Activated CD4-positive, alpha-beta T cell treated with anti-CD3 and anti-CD28 coated beads, Interleukin-2, Interleukin-4, amounts not matched to agents 100 ng/mL and 50 ng/mL, durations not matched to agents 16 hours and 8 hours (primary cell): ENCODE measurements around the gene MADD.
A peak's percentile ranks its signal among the peaks of the same experiment; 100 is the strongest.

ENCODE experiments used
- DNase-seq: peaks from one replicate; pipeline ENCODE4 v3.0.0-alpha.2; 2020; ENCODE audit warnings: low spot score

The MADD gene

DNA sequence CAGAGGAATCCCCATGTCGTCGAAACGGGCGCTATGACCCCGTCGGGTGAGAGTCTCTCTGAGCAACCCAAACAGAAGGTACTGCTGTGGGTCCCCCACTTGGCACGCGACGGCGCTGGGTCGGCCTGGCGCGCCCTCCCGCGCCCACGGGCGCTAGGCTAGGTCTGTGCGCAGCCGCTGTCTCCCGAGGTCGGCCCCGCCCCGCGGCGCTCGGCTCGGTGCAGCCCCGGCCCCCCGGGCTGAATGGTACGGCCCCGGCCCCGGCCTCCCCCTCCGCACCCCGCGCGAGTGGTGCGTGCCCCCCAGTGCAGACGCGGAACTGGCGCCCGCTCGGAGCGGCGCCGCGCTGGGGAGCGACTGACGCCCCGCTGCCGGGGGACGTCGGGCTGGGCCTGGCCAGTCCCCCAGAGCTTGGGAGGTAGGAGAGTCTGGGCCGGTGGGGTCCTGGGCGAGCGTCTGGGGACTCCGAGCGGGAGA lies at the start of gene MADD:
Gene MADD, plus strand, starts transcription at position 305 of the 477 bp plus-strand sequence.
- peak; percentile 86 for DNase-seq

DNA sequence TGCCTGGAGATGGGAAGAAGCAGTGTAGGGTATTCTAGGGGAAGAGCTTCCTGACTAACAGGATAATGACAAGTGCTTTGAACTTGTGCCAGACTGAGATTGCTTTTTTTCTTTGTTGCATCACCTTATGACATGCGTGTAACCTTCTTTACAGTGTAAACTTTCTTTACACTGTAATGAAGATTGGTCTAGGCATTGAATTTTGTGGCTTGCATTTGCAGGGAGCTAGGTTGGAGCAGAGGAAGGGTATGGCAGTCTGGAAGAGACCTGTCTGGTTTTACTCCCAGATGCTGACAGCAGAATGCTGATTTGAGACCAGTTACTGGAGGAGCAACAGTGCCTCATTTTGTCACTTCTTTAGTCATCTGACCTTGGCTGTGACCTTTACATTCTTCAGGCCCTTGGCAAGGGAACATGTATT lies 49.5 kb upstream of the MADD start:
- no peak for DNase-seq

DNA sequence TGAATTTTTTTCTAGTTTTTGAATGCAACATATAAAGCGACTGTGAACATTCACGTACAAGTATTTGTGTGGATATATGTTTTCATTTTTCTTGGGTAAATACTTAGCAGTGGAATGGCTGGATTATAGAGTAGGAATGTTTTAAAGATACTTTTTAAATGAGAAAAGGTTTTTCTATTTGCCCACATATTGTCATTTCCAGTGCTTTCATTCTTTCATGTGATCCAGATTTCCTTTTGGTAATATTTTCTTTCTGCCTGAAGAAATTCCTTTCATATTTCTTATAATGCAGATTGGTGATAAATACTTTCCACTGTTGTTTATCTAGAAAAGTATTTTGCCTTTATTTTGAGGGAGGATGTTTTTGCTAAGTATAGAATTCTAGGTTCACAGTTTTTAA lies 47.2 kb upstream of the MADD start:
- DNase-seq, result no peak

DNA sequence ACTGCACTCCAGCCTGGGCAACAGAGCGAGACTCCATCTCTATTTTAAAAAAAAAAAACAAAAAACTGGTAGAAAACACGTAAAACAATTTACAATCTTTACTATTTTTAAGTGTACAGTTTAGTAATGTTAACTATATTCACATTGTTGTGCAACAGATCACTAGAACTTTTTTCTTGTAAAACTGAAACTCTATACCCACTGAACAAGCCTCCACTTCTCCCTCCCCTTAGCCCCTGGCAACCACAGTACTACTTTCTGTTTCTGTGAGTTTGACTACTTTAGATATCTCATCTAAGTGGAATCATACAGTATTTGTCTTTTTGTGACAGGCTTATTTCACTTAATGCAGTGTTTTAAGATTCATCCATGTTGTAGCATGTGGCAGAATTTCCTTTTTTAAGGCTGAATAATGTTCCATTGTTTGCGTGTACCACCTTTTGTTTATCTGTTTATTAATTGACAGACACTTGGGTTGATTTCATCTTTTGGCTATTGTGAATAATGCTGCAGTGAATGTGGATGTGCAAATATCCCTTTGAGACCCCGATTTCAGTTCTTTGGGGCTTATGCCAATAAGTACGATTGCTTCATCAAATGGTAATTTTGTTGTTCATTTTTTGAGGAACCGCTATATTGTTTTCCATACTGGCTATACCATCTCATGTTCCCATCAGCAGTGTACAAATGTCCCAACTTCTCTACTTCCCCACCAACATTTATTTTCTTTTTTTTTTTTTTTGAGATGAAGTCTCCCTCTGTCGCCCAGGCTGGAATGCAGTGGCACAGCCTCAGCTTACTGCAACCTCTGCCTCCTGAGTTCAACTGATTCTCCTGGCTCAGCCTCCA lies 44.2 kb upstream of the MADD start:
- peak; percentile 70 for DNase-seq

DNA sequence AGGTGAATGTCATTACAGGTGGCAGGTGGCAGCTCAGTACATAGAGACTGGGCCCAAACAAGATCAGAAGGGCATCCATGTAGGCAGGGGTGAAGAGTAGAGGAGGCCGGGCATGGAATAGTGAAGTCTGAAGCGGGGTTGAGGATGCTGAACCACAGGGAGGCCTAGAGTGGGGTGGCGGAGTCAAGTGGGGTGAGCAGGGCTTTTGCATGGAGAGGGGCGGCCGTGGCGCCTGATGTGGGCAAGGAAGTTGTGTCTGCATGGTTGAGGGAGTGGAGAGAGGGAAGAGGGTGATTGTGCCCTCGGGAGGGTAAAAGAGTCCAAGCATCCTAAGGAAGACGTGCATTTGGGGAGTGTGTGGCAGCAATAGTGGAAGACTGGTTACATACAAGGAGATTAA lies 40.8 kb upstream of the MADD start:
- DNase-seq, result no peak

DNA sequence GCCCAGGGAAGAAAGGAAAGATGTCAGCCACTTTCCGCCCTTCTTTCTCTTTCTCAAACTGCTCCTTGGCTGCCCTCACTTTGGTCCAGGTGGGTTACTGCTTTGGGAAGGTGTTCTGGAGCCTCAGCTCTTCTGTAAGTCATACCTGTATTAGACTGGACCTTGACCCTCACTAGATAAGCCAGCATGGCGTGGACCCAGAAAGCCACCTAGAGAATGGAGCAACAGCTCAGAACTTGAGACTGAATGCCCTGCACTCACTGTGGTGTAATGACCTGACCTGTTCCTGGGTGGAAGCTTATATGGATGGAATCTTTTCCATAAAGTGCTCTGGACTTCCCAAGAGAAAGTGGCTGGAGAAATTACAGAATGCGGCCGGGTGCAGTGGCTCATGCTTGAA lies 36.9 kb upstream of the MADD start:
- DNase-seq, result no peak

DNA sequence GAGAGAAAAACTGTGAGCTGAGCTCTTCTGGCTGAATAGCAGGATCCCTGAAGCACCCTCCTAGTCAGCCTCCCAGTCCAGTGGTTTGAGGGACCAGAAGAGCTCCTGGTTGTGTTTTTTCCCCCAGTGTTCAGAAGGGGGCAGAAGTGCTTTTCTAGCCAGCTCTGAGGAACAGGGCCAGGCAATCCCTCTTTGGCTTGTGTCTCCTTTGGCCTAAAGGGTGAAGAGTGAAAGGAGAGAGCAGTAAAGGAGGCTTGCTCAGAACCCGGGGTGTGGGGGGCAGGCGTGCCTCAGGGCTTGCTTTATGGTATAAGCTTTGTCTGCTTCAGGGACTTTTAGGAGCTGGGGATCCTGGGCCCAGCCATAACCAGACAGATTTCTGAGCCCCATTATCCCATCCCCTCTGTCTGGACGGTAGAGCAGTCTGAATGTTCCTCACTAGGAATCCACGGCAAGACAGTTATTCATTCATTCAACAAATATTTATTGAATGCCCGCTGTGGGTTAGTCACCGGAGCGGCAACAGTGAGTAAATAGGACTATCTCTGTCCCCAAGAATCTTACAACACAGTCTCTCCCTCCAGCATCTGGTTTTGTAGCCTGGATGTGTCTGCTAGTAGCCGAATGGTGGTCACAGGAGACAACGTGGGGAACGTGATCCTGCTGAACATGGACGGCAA lies 35.8 kb upstream of the MADD start:
- no peak for DNase-seq

DNA sequence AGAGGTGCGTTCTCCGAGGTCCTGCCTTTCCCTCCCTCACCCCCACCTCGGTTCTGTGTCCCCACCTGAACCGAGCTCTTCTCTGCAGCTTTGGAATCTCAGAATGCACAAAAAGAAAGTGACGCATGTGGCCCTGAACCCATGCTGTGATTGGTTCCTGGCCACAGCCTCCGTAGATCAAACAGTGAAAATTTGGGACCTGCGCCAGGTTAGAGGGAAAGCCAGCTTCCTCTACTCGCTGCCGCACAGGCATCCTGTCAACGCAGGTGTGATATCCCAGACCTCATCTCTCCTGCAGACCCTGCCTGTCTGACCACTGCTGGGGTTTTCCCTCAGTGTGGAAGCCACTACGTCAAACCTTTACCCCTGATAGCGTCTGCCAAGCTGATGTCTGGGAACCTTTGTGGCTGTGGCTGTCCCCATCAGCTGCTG lies 35.2 kb upstream of the MADD start:
- no peak for DNase-seq

DNA sequence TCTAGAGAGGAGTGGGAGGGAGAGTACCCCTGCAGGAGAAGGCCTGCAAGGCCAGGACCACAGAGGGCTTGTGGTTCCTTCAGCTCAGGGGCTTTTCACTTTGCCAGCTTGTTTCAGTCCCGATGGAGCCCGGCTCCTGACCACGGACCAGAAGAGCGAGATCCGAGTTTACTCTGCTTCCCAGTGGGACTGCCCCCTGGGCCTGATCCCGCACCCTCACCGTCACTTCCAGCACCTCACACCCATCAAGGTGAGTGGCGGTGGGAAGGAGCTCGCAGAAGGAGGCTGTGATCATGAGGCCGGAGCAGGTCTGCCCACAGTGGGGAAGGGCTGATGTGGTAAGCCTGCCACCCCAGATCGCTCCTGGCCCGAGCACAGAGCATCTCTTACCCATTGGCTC lies 34.8 kb upstream of the MADD start:
- no peak for DNase-seq

DNA sequence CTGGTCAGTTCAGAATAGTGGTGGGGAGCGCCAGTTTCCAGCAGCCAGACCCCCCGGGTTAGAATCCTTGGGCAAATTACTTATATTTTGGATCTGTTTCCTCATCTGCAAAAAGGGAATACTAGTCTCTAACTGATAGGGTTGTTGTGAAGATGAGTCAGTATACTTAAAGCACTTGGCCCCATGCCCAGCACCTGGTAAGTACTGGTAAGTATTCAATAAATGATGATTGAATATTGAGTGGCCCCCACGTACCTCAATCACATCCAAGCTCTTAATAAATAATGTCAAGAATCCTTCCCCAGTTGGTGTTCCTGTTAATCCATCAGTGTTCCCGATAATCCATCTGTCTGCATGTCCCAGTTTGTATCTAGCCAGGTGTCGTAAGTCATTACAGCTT lies 33.5 kb upstream of the MADD start:
- no peak for DNase-seq

DNA sequence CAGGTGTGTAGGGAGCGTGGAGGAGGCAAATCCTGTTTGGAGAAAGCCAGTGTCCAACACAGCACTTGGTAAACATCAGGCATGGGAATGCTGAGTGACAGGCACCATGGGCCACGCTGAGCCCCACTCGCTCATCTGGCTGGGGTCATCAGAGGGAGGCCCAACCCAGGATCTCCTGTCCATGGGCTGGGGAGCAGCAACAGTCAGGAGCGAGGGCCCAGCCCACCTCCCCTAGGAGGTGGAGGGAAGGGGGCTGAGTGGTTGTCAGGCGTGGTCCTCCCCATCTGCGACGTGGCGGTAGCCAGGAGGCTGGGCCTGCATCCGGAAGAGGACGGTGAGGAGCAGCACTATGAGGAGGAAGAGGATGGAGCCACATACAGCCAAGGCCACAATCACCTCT lies 30.1 kb upstream of the MADD start:
- DNase-seq, result no peak

DNA sequence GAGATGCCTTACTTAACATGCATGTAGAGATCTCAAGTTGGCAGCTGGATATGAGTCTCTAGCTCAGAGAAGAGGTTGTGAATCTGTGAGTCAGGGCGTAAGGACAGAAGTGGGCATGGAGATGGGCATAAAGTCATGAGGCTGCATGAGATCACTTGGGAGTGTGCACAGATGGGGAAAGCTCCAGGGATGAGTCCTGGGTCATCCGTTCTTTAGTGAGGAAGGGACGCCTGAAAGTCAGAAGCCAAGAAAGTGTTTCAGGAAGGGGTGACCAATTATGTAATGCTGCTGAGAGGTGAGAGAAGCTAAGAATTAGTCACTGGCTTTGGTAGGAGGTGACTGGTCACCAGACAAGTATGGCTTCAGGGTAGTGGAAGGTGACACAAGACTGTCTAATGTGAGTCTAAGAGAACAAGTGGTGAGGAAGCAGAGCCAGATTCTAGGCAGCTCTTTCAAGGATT lies 28.1 kb upstream of the MADD start:
- no peak for DNase-seq

DNA sequence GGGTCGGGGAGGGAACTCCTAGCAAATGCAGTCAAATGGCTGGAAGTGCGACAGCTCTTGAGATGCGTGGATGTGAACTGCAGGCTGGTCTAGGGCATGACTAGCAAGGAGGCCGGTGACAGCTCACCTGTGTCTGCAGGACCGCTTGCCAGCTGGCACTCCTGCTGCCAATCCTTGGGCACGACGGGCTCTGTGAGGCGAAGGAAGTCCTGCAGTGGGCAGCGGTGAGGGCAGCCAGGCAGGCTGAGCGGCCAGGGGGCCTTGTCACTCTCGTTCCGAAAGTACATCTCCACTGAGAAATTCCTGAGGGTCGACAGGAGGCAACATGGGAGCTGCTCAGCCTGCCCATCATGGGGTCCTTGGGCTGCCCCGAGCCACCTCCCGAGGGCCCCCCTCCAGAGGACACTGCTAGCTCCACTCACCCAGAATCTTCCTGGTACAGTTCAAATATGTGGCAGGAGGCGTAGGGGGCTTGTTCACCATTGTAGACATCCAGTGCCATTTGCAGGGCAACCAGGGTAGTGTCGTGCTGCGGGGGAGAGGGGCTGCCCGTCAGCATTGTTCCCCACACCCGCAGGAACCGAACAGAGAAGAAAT lies 27.2 kb upstream of the MADD start:
- no peak for DNase-seq

DNA sequence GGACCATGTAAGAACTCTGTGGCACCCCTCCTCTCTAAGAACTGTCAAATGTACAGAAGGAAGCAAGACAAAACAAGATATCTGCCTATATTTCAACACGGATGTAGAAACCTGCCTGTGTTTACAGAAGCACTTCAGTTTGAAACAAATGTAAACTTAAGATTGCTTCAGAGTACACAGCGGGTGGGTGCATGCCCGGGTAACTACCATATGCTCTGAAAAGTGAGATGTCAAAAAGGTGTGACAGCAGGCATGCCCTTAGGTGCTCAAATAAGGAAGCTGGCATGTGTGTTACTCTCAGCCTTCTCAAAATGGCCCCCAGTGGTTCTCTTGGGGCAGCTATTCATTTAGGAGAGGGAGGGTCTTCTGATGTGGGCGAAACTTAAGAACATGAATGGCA lies 26.5 kb upstream of the MADD start:
- no peak for DNase-seq

DNA sequence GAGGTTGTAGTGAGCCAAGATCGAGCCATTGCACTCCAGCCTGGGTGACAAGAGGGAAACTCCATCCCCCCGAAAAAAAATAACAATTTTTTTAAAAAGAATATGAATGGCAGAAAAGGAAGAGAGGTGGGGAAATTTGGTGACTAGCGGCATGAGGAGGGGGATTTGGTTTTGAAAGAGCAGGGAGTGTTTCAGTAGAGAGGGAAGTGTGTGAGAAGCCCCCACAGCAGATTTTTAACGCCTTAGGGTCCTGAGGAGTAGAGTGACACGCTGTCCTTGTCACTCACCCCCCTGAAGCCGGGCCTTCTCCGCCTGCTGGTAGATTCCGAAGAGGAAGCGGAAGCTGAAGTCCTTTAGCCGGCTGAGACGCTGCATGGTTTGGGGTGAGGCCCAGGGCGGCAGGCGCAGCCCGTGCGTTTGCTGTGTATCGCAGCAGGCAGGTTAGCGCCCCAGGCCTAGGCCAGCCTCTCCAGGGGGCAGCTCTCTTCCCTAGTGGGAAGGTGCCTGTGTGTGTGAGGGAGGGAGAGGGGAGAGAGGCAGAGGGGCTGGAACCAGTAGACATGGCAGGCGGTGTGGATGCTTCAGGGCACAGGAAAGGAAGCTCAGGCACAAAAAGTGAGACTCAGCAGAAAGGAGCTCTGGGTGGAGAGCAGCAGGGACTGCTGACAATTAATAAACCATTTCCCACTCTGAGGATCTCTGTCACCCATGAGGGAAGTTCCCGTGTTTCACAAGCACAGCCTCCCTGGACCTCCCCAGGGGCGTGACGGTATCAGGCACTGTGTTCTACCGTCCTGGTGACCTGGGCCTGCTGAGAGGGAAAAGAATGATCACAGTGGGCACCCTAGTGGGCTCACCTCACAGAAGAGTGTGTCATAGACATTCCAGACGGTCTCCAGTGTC lies 25.2 kb upstream of the MADD start:
- DNase-seq, result no peak

DNA sequence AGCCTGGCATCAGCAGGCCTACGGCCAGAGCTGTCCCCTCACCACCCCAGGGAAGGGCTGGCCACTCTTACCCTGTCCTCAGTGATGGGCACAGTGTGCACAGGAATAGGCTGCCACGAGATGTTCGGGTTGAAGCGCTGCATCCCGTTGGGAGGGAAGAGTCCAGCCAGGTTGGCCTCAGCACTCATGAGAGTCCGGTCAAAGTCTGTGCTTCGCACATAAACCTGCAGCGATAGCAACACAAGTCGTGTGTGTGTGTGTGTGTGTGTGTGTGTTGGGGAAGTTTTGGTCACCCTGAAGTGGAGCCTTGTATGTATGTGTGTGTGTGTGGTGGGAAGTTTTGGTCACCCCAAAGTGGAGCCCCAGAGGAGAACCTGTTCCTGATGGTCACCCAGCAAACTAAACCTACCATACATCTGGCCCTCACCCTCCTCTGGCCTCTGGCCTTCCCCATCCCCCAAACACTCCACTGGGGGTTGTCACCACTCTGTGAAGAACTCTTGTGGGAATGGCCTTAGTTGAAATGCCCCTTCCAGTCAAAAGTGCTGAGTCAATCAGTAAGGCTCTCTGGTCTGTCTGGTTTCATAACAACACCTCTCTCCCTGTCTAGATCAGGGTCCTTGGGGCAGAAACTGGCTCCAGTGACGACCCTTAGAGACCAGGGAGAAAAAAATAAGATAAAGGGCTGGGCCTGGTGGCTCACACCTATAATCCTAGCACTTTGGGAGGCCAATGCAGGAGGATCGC lies 24.1 kb upstream of the MADD start:
- no peak for DNase-seq

DNA sequence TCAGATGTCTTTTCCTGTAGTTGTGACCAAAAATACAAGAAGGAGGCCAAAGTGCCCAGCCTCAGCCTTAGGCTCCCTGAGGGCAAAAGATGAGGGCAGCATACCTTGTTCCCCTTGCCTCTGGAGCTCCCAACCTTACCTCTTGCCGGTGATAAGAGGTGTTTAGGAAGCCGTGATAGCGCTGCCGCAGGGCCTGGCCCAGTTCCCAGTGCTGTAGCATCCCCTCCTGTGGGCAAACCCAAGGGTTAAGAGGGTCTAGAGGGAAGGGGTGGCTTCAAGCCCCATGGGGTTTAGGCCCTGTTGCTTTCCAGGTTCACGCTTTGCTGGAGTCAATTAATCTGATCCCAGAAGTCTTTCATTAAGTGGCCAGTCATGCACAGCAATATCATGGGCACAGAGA lies 22.4 kb upstream of the MADD start:
- DNase-seq, result no peak

DNA sequence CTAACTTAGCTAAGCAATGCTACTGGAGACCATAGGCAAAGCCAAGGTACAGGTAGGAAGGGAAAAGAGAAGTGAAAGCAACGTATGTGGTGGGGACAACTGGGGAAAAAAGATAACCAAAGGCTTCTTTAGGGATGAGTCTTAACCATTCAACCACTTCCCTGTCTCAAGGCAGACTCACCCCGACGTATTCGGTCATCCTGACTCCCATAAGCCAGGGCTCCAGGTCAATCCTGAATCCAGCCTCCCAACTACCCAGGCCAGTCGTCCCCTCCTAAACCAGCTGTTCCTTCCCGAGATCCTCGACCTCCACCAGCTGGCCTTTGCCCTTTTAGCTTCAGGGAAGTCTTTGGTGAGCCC lies 21.6 kb upstream of the MADD start:
- DNase-seq, result no peak

DNA sequence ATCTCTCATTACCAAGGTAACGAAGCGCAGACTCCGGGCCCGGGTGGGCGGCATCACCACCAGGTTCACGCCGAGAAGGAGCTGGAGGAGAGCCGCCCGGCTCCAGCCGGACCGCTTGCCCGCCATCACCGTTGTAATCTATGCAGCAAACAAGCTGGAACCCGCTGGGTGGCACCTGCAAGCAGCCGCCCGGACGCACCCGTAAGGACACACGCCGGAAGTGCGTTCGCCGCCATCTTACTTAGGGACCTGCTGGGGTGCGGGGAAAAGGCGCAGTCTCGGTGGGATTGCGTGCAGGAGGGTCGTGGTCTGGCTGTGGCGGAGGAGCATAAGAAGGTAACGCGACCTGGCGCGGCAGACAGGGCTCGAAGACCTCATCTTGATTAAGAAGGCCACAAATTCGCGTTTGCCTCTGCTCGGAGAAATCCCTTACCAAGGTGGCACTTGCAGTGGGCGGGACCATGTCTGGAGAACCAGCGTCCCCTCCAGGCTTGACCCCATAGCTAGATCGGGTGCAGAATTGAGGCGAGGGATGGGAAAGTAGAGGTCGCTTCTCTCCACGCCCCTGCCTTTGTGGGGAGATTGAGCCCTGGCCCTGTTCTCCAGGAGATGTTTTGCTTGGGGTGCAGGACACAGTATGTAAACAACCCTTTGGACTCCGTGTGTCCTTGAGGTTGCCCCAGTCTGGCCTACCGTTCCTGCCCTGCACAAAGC lies 21.1 kb upstream of the MADD start, which contains the start of gene ACP2:
Gene ACP2, minus strand, starts transcription at position 151 of the 714 bp plus-strand sequence. Its CDS starts 25 bp downstream, at position 126.
- peak; percentile 91 for DNase-seq

DNA sequence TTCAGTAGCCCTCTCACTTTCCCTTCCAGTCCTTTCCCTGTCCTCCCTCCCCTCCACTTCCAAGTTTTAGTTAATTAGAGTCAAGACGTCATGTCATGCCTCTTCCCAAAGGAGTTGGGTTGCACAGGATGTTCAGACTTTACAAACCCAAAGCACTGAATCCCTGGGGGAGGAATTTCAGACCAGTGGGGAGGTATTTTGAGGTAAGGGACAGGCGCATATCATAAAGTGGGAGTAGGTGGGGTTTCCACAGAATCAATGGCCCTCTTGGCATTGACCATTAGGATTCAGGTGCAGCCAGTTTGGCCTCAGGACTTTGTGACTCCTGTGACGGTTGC lies 20.6 kb upstream of the MADD start:
- no peak for DNase-seq

DNA sequence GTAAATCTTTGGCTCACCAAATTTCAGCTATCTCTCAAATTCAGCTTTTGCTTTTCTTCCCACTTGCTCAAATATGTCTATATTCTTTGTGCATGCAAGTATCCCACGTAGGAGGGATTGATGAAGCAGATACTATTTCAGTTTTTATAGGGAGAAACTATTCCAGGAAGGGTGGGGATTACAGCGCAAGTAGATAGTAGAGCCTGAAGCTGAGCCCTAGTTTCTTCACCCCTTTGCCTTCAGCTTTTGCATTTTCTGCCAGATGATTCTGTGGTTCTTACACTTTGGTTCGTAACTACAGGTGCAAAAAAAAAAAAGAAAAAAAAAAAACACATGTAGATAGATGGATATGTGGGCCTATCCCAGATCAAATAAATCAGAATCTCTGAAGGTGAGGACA lies 18.2 kb upstream of the MADD start:
- DNase-seq, result no peak
